Measurements from ENCODE around the gene PKD1. TPM values are rescaled to one million over a fixed set of nuclear protein-coding genes. Genes with fewer than 3 reads are reported as not detected.
"Not testable (repeated sequence)": the region's sequence is repeated elsewhere in the genome, so short reads cannot be mapped to it uniquely, and the experiment has no call there.

The PKD1 gene
- total RNA-seq = 173 to 183 TPM (median 175 TPM) in 3 replicates

GRCh38 chr16:2135770-2136490 is at the start of gene PKD1:
Gene PKD1 (minus strand): TSS chr16:2135898. CDS start chr16:2135689, 209 bp downstream.
- peak within 1 kb of the TSS; percentile 94 for H3K27ac Mint-ChIP-seq
- not testable (repeated sequence) for H3K36me3 Mint-ChIP-seq; H3K4me1 Mint-ChIP-seq; H3K9me3 Mint-ChIP-seq; H3K27me3 Mint-ChIP-seq (ENCODE audit: low read depth)
- H3K4me3 Mint-ChIP-seq = peak within 1 kb of the TSS; percentile 84
- DNase-seq (ENCODE audit: low spot score in 2 of 2, unreplicated experiment in 2 of 2) = peak; percentile 98 to 100

GRCh38 chr16:2184962-2185361 is 49.3 kb upstream of the PKD1 start:
- no peak for DNase-seq (ENCODE audit: low spot score in 2 of 2, unreplicated experiment in 2 of 2)
- peaks cover 2% of the 10 kb centered on the region for H3K36me3 Mint-ChIP-seq
- no peak for TF ChIP-seq CTCF (IDR thresholded peaks at IDR 0.05; ENCODE audit: unreplicated experiment)
- H3K27me3 Mint-ChIP-seq (ENCODE audit: low read depth) = no peaks in the 10 kb centered on the region
- no peak overlapping the region for H3K4me3 Mint-ChIP-seq
- no peak overlapping the region for H3K27ac Mint-ChIP-seq
- no peaks in the 10 kb centered on the region for H3K9me3 Mint-ChIP-seq
- H3K4me1 Mint-ChIP-seq = no peaks in the 10 kb centered on the region

- Mint-ChIP-seq H3K4me1 (no peaks in the 10 kb centered on the region), H3K4me3 (no peak overlapping the region), H3K27ac (no peak overlapping the region), H3K27me3 (ENCODE audit: low read depth) (no peaks in the 10 kb centered on the region), H3K9me3 (no peaks in the 10 kb centered on the region), H3K36me3 (peaks cover 2% of the 10 kb centered on the region)
- TF ChIP-seq CTCF (IDR thresholded peaks at IDR 0.05; ENCODE audit: unreplicated experiment) = no peak
- no peak for DNase-seq (ENCODE audit: low spot score in 2 of 2, unreplicated experiment in 2 of 2)
Measured at GRCh38 chr16:2184346-2184745, 48.6 kb upstream of the PKD1 start.

DNA sequence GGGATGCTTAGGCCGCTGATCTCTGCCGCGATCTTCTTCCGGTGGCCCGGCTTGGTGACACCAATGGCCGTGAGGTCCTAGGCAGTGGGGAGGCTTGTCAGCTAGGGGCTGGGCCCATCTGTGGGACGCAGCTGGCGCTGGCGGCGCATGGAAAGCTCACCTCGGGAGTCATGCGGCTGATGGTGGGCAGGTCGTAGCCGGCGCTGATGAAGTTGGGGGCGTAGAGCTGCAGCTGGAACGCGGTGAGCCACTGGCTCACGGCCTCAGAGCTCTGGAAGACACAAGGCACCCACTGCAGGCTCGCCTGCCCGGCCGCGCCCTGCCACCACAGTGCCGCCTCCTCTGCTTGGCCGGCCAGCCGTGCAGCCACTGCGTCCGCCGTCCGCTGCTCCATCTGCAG is 48.0 kb upstream of the PKD1 start:
- H3K9me3 Mint-ChIP-seq = no peaks in the 10 kb centered on the region
- H3K36me3 Mint-ChIP-seq = peaks cover 2% of the 10 kb centered on the region
- DNase-seq (ENCODE audit: low spot score in 2 of 2, unreplicated experiment in 2 of 2) = no peak
- H3K27me3 Mint-ChIP-seq (ENCODE audit: low read depth) = no peaks in the 10 kb centered on the region
- no peak for TF ChIP-seq CTCF (IDR thresholded peaks at IDR 0.05; ENCODE audit: unreplicated experiment)
- no peak overlapping the region for H3K27ac Mint-ChIP-seq
- H3K4me3 Mint-ChIP-seq = no peak overlapping the region
- H3K4me1 Mint-ChIP-seq = no peaks in the 10 kb centered on the region

DNA sequence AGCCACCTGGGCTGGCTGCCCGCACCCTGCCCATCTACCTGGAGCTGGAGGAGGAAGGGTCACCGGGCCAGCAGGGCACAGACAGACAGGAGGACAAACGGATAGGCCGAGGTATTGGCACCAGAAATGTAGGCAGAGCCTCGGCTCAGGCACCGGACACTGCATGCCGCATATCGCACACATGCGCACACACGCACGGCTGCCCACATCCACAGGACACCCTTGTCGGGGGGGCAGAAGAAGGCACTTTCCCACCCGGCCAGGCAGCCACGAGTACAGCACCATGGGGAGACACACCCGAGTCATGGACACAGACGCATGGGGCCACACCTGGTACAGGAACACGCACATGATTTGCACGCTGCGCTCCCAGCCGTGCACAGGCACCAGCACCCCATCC is 46.3 kb upstream of the PKD1 start:
- Mint-ChIP-seq H3K36me3 (peaks cover 6% of the 10 kb centered on the region), H3K27me3 (ENCODE audit: low read depth) (no peaks in the 10 kb centered on the region), H3K9me3 (no peaks in the 10 kb centered on the region), H3K27ac (no peak overlapping the region), H3K4me1 (no peaks in the 10 kb centered on the region), H3K4me3 (no peak overlapping the region)
- no peak for TF ChIP-seq CTCF (IDR thresholded peaks at IDR 0.05; ENCODE audit: unreplicated experiment)
- DNase-seq (ENCODE audit: low spot score in 2 of 2, unreplicated experiment in 2 of 2) = no peak

- Mint-ChIP-seq H3K36me3 (peaks cover 7% of the 10 kb centered on the region), H3K4me1 (no peaks in the 10 kb centered on the region), H3K9me3 (no peaks in the 10 kb centered on the region), H3K27me3 (ENCODE audit: low read depth) (no peaks in the 10 kb centered on the region), H3K4me3 (no peak overlapping the region), H3K27ac (no peak overlapping the region)
- no peak for TF ChIP-seq CTCF (IDR thresholded peaks at IDR 0.05; ENCODE audit: unreplicated experiment)
- DNase-seq (ENCODE audit: low spot score in 2 of 2, unreplicated experiment in 2 of 2) = no peak
Measured at GRCh38 chr16:2180962-2181923, 45.5 kb upstream of the PKD1 start.

All from mesothelial cell of epicardium (in vitro differentiated cells).